ENCODE results near the gene BMP5. TPM values are rescaled to one million over a fixed set of nuclear protein-coding genes. Genes with fewer than 3 reads are reported as not detected.

BMP5 gene
- total RNA-seq, 1 donor from 2014 or later, result 4.9 TPM

- H3K27me3 Mint-ChIP-seq (ENCODE audit: low read depth), result no peaks in the 10 kb centered on the region
- no peak overlapping the region for H3K27ac Mint-ChIP-seq
- H3K36me3 Mint-ChIP-seq, result no peaks in the 10 kb centered on the region
- no peak for DNase-seq (ENCODE audit: low spot score in 2 of 2, unreplicated experiment in 2 of 2)
- peaks cover 26% of the 10 kb centered on the region for H3K4me1 Mint-ChIP-seq
- peaks cover 10% of the 10 kb centered on the region for H3K9me3 Mint-ChIP-seq
- H3K4me3 Mint-ChIP-seq, result no peak overlapping the region
- no peak for TF ChIP-seq CTCF (IDR thresholded peaks at IDR 0.05; ENCODE audit: unreplicated experiment)
These were observed 23.0 kb upstream of the BMP5 start for GRCh38 chr6:55898342-55898741.

- Mint-ChIP-seq H3K4me1 (peaks cover 22% of the 10 kb centered on the region), H3K36me3 (no peaks in the 10 kb centered on the region), H3K27ac (no peak overlapping the region), H3K9me3 (peaks cover 10% of the 10 kb centered on the region), H3K27me3 (ENCODE audit: low read depth) (no peaks in the 10 kb centered on the region), H3K4me3 (no peak overlapping the region)
- TF ChIP-seq CTCF (IDR thresholded peaks at IDR 0.05; ENCODE audit: unreplicated experiment), result no peak
- no peak for DNase-seq (ENCODE audit: low spot score in 2 of 2, unreplicated experiment in 2 of 2)
These were observed 22.0 kb upstream of the BMP5 start for GRCh38 chr6:55897346-55897745.

GRCh38 chr6:55895972-55896730, 20.8 kb upstream of the BMP5 start:
- H3K4me3 Mint-ChIP-seq, result no peak overlapping the region
- no peak overlapping the region for H3K27ac Mint-ChIP-seq
- H3K36me3 Mint-ChIP-seq, result no peaks in the 10 kb centered on the region
- no peaks in the 10 kb centered on the region for H3K27me3 Mint-ChIP-seq (ENCODE audit: low read depth)
- peaks cover 16% of the 10 kb centered on the region for H3K4me1 Mint-ChIP-seq
- DNase-seq (ENCODE audit: low spot score in 2 of 2, unreplicated experiment in 2 of 2), result no peak
- no peak for TF ChIP-seq CTCF (IDR thresholded peaks at IDR 0.05; ENCODE audit: unreplicated experiment)
- H3K9me3 Mint-ChIP-seq, result peaks cover 10% of the 10 kb centered on the region

- Mint-ChIP-seq H3K27ac (no peak overlapping the region), H3K36me3 (no peaks in the 10 kb centered on the region), H3K9me3 (peaks cover 17% of the 10 kb centered on the region), H3K4me3 (no peak overlapping the region), H3K27me3 (ENCODE audit: low read depth) (no peaks in the 10 kb centered on the region), H3K4me1 (peaks cover 12% of the 10 kb centered on the region)
- no peak for TF ChIP-seq CTCF (IDR thresholded peaks at IDR 0.05; ENCODE audit: unreplicated experiment)
- DNase-seq (ENCODE audit: low spot score in 2 of 2, unreplicated experiment in 2 of 2), result no peak
These were observed 17.5 kb upstream of the BMP5 start for GRCh38 chr6:55892749-55893357.

GRCh38 chr6:55888917-55889316, 13.5 kb upstream of the BMP5 start:
- DNase-seq (ENCODE audit: low spot score in 2 of 2, unreplicated experiment in 2 of 2), result no peak
- H3K36me3 Mint-ChIP-seq, result no peaks in the 10 kb centered on the region
- no peak for TF ChIP-seq CTCF (IDR thresholded peaks at IDR 0.05; ENCODE audit: unreplicated experiment)
- H3K4me3 Mint-ChIP-seq, result no peak overlapping the region
- peaks cover 7% of the 10 kb centered on the region for H3K9me3 Mint-ChIP-seq
- H3K4me1 Mint-ChIP-seq, result no peaks in the 10 kb centered on the region
- no peaks in the 10 kb centered on the region for H3K27me3 Mint-ChIP-seq (ENCODE audit: low read depth)
- H3K27ac Mint-ChIP-seq, result no peak overlapping the region
